Endothelial cell of umbilical vein (primary cell): Measurements from ENCODE around the gene OGFOD2. TPM values are rescaled to one million over a fixed set of nuclear protein-coding genes. Genes with fewer than 3 reads are reported as not detected.

Experiments used
- BruUV-seq: library from RNA; stranded (reverse); fragments of 400-500 nt; replicated peaks from 2 replicates; lab custom pipeline; 2021; lab: Mats Ljungman, UMichigan
- CTCF ChIA-PET: fragments of 300-600, 350-600 bp; sonication (Branson Sonifier 250); formaldehyde crosslinking; loops from one replicate; lab custom pipeline; 2021; ENCODE audit warnings: antibody characterized with exemption, inconsistent platforms; lab: Charles Lee
- POLR2A ChIA-PET: fragments of 300-600, 350-600 bp; sonication (Branson Sonifier 250); formaldehyde crosslinking; loops from one replicate; lab custom pipeline; 2021; ENCODE audit warnings: antibody characterized with exemption, inconsistent platforms; lab: Charles Lee
- DNase-seq: peaks from one replicate; pipeline ENCODE4 v3.0.0-alpha.2; 2011; ENCODE audit warnings: low read depth, low spot score
- FAIRE-seq: peaks from 2 replicates; lab custom pipeline; 2011; peaks lifted over from hg19 to GRCh38; lab: Jason Lieb, UNC
- H2AFZ ChIP-seq: 2 replicates; pipeline ENCODE4 v1.6.0; 2012; ENCODE audit warnings: low read depth, low read length, control low read depth, inconsistent platforms
- H3K27ac ChIP-seq: 2 replicates; pipeline ENCODE4 v1.5.1; 2011; ENCODE audit warnings: low read depth, mild to moderate bottlenecking, control low read depth, low read length, moderate library complexity; ENCODE audit not compliant: insufficient read depth
- H3K27me3 ChIP-seq, 2 experiments: 2 replicates each; pipeline versions ENCODE4 v1.6.0 to v1.6.1; 2011; ENCODE audit warnings: low read length in 2 of 2, mixed read lengths in 1 of 2; ENCODE audit not compliant: control insufficient read depth in 2 of 2, insufficient read depth in 2 of 2
- H3K36me3 ChIP-seq, 2 experiments: 2 replicates in 1 of 2; 3 replicates in 1 of 2; pipeline ENCODE4 v1.5.1; 2011; ENCODE audit warnings: low read length in 2 of 2, mild to moderate bottlenecking in 1 of 2, moderate library complexity in 1 of 2; ENCODE audit not compliant: control insufficient read depth in 2 of 2, insufficient read depth in 2 of 2; ENCODE audit errors: extremely low read depth in 1 of 2
- H3K4me1 ChIP-seq: 3 replicates; pipeline ENCODE4 v1.5.1; 2011; ENCODE audit warnings: mild to moderate bottlenecking, low read length; ENCODE audit not compliant: control insufficient read depth, insufficient read depth; ENCODE audit errors: extremely low read depth
- H3K4me2 ChIP-seq: 2 replicates; pipeline ENCODE4 v1.6.1; 2011; ENCODE audit warnings: low read length, control low read depth, mixed read lengths; ENCODE audit not compliant: insufficient read depth
- H3K4me3 ChIP-seq, 3 experiments: fragments of 200-600 bp in 1 of 3; sonication (generic), shearing (Covaris generic) in 1 of 3; replicated peaks in 1 of 3; 2 replicates each; pipeline ENCODE4 v1.5.1; 2011 to 2016; ENCODE audit warnings: control low read depth in 3 of 3, low read length in 3 of 3, mild to moderate bottlenecking in 2 of 3, inconsistent platforms in 1 of 3, low read depth in 1 of 3, moderate library complexity in 1 of 3; ENCODE audit not compliant: insufficient read depth in 1 of 3
- H3K79me2 ChIP-seq: 2 replicates; pipeline ENCODE4 v1.6.0; 2012; ENCODE audit warnings: low read length, inconsistent platforms; ENCODE audit not compliant: control insufficient read depth, insufficient read depth
- H3K9ac ChIP-seq: replicated peaks from 2 replicates; pipeline ENCODE3; 2011; ENCODE audit warnings: low read length, control low read depth; ENCODE audit not compliant: insufficient read depth; ENCODE audit errors: extremely low read depth
- H3K9me1 ChIP-seq: replicated peaks from 3 replicates; pipeline ENCODE4 v1.6.0; 2011; ENCODE audit warnings: mild to moderate bottlenecking, low read length; ENCODE audit not compliant: control insufficient read depth, insufficient read depth; ENCODE audit errors: extremely low read depth
- H3K9me3 ChIP-seq: replicated peaks from 2 replicates; pipeline ENCODE4 v1.5.1; 2012; ENCODE audit warnings: low read length, inconsistent platforms; ENCODE audit not compliant: control insufficient read depth, insufficient read depth
- H4K20me1 ChIP-seq: replicated peaks from 2 replicates; pipeline ENCODE3; 2011; ENCODE audit warnings: mild to moderate bottlenecking, low read length; ENCODE audit not compliant: control insufficient read depth, insufficient read depth; ENCODE audit errors: extremely low read depth
- CTCF ChIP-seq, 2 donors: IDR thresholded peaks; 1 replicate in 1 of 2; 2 replicates in 1 of 2; pipeline ENCODE4 v1.5.1; 2011; ENCODE audit warnings: low read length in 2 of 2, mild to moderate bottlenecking in 2 of 2, moderate library complexity in 2 of 2, control low read depth in 1 of 2, inconsistent platforms in 1 of 2, low read depth in 1 of 2; ENCODE audit not compliant: insufficient read depth in 1 of 2; ENCODE audit errors: extremely low read depth in 1 of 2
- EZH2 ChIP-seq: IDR thresholded peaks from 2 replicates; pipeline ENCODE4 v1.6.1; 2012; ENCODE audit warnings: borderline replicate concordance, low read depth, mild to moderate bottlenecking, moderate library complexity, low read length, inconsistent platforms; ENCODE audit not compliant: severe bottlenecking
- MYC ChIP-seq: IDR thresholded peaks from one replicate; pipeline ENCODE4 v1.6.1; 2011; ENCODE audit warnings: mild to moderate bottlenecking, low read depth, low read length
- dilution Hi-C: fragments of 300-500 bp; cut with MboI; formaldehyde crosslinking; loops from one replicate; pipeline ENCODE4 v1.15.0; 2019; ENCODE audit warnings: low sequenced_read_pairs; ENCODE audit not compliant: extremely low pct_ligation_motif_present
- intact Hi-C: fragments of 100-400 bp; cut with micrococcal nuclease; formaldehyde crosslinking; loops from one replicate; pipeline ENCODE4 v1.10.0; 2022
- polyA plus RNA-seq, 4 experiments: library from polyadenylated mRNA; depleted of rRNA in 3 of 4; stranded (reverse) in 3 of 4; unstranded in 1 of 4; fragments of >200 nt; gene quantifications; 2 replicates each; pipeline versions ENCODE4 v1.2.1 to v1.2.3, GENCODE V29; 2011 to 2012; ENCODE audit warnings: missing spikeins in 1 of 4
- total RNA-seq: library from RNA; stranded (reverse); gene quantifications from 2 replicates; pipeline ENCODE4 v1.2.3, GENCODE V29; 2021

The OGFOD2 gene
- total and polyA plus RNA-seq, 2 donors (not counting 3 experiments of a cell fraction or from before 2014, with no cell fraction given) = 16.8 to 24.1 TPM

- dilution Hi-C loops = no loop called here
- no peaks in the 10 kb centered on the region for H4K20me1 ChIP-seq
- no peak overlapping the region for H3K4me3 ChIP-seq
- H3K4me2 ChIP-seq = no peak overlapping the region
- no peaks in the 10 kb centered on the region for H3K79me2 ChIP-seq
- FAIRE-seq (peak; percentile 24), DNase-seq (peak; percentile 15)
- ChIA-PET POLR2A (interaction anchor here (0.7 to 1.3 kb wide), 2 partner anchors 11 to 285 kb away, joined by 5 to 6 read pairs; no protein-coding TSS in a partner anchor), CTCF (interaction anchor here (0.7 to 19.1 kb wide), 16 partner anchors 8 to 309 kb away, joined by 3 to 200 read pairs (median 4); partner anchors contain the start of genes ARL6IP4 and OGFOD2)
- no peaks in the 10 kb centered on the region for H3K9me3 ChIP-seq
- TSS peak; percentile 27 for BruUV-seq
- H3K9ac ChIP-seq = peak overlapping the region; percentile 36
- peak overlapping the region; percentile 4 for H2AFZ ChIP-seq
- H3K27ac ChIP-seq = peak overlapping the region; percentile 85
- no peaks in the 10 kb centered on the region for H3K27me3 ChIP-seq
- H3K9me1 ChIP-seq = no peaks in the 10 kb centered on the region
- peaks cover 54% of the 10 kb centered on the region for H3K4me1 ChIP-seq
- intact Hi-C loops = loop anchor here (1.0 kb wide), 2 partner anchors 11 to 75 kb away; no protein-coding TSS in a partner anchor
- TF ChIP-seq MYC (no peak), CTCF (IDR thresholded peaks at IDR 0.05; ENCODE audit: extremely low read depth in 1 of 2, insufficient read depth in 1 of 2, low read depth in 1 of 2, low read length in 2 of 2) (peak; percentile 7 to 23)
- H3K36me3 ChIP-seq = no peaks in the 10 kb centered on the region
Measured at GRCh38 chr12:122947352-122947792, 27.7 kb upstream of the OGFOD2 start.

GRCh38 chr12:122948605-122949004, 26.4 kb upstream of the OGFOD2 start:
- Histone ChIP-seq H3K9ac (no peak overlapping the region), H3K27ac (no peak overlapping the region), H3K4me3 (no peak overlapping the region), H3K9me3 (no peaks in the 10 kb centered on the region), H3K79me2 (no peaks in the 10 kb centered on the region), H3K4me1 (peaks cover 43% of the 10 kb centered on the region), H2AFZ (no peak overlapping the region), H3K9me1 (no peaks in the 10 kb centered on the region), H3K4me2 (no peak overlapping the region), H3K27me3 (no peaks in the 10 kb centered on the region), H4K20me1 (no peaks in the 10 kb centered on the region), H3K36me3 (no peaks in the 10 kb centered on the region)
- intact Hi-C loops (no loop called here), dilution Hi-C loops (no loop called here)
- CTCF ChIA-PET = interaction anchor here (0.5 to 19.1 kb wide), 5 partner anchors 18 to 155 kb away, joined by 3 to 200 read pairs (median 4); partner anchors contain the start of gene ABCB9
- FAIRE-seq = no peak
- BruUV-seq = no TSS peak
- no peak for TF ChIP-seq EZH2
- POLR2A ChIA-PET = no interaction called here
- no peak for DNase-seq
